Stimulated activated CD8-positive, alpha-beta memory T cell treated with anti-CD3 and anti-CD28 coated beads, Interleukin-4, amount 100 ng/mL, for 24 hours (primary cell): ENCODE data around the gene CCSER1.
"Not testable (repeated sequence)": the region's sequence is repeated elsewhere in the genome, so short reads cannot be mapped to it uniquely, and the experiment has no call there.

Experiments used
- DNase-seq: peaks from one replicate; pipeline ENCODE4 v3.0.0-alpha.2; 2020; ENCODE audit warnings: low read depth

Gene CCSER1

DNA sequence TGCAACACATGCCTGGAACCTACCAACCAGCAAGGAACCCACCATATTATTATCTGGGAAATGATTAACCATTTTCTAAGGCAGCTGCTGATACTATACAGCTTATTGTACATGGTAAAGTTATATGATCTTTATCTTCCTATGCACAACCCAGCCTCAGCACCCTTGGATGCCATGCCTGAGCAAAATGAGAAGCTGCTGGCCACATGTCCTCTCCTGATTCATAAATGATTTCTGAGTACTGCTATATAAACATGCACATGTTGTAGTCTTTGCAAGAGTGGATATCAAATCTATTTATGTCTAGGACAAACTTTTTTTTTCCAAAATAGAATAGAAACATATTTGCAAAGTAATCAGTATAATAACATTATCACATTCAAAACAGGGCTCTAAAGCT lies 1043.6 kb downstream of the CCSER1 start:
- no peak for DNase-seq

DNA sequence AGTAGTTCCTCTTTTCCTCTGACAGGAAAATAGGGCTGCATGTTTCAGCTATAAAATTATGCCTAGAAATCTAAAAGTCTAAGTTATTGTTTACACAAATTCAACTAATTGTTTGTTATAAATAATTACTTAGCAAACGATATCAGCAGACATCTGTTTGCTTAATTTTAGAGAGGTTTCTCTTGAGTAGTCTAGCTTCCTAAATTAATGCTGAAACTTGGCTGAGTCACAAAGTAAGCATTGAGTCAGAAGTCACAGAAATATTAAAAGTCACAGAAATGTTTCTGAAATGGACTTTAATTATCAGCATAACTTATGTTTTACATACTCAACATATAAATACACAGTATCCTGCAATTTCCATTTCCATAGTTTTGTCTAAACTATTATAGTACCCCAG lies 1044.0 kb downstream of the CCSER1 start:
- DNase-seq: no peak

- not testable (repeated sequence) for DNase-seq
Measured at GRCh38 chr4:91185061-91185460, 1057.9 kb downstream of the CCSER1 start.

GRCh38 chr4:91198951-91199350 lies 1071.8 kb downstream of the CCSER1 start:
- DNase-seq: no peak

DNA sequence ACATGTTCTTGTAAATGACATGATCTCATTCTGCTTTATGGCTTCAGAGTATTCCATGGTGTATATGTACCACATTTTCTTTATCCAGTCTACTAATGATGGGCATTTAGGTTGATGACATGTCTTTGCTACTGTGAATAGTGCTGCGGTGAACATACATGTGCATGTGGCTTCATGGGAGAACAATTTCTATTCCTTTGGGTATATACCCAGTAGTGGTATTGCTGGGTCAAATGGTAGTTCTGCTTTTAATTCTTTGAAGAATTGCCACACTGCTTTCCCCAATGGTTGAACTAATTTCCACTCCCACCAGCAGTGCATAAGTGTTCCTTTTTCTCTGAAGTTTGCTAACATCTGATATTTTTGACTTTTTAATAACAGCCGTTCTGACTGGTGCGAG lies 1080.3 kb downstream of the CCSER1 start:
- DNase-seq: no peak

DNA sequence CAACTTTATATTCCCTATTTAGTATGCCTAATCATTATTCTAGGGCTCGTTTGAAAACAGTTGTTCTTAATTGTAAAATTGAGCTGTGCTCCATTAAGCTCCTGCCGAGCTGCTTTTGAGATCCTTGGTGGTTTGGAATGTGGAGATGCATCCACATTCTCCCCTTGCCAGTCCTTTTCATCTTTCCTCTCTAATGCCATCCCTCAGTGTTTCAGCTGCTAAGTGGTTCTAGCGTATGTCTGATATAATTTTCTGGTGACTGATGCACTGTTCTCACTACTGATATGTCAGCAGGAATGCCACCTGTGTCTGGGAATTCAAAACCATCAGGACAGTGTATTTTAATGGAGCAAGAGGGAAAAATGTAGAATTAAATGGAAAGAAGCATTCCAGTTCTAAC lies 1085.0 kb downstream of the CCSER1 start:
- DNase-seq: no peak

GRCh38 chr4:91217831-91218403 lies 1090.7 kb downstream of the CCSER1 start:
- not testable (repeated sequence) for DNase-seq

GRCh38 chr4:91220315-91220714 lies 1093.1 kb downstream of the CCSER1 start:
- no peak for DNase-seq

DNA sequence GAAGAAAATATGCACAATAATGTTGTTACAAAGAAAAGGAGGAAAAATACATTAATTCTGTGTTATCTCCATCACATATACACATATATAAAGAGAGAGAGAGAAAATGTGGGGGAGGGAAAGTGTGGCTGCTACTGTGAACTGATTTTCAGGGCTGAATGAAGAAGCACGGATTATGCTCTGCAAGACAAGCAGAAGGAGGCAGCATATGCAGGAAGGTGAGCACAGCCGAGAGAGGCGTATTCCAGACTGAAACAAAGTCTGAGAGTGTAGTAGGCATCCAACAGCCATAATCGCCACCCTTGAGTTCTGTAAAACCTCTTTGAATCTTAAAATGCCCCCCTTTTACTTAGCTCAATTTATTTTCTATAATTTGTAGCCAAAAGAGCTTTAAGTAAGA lies 1094.8 kb downstream of the CCSER1 start:
- no peak for DNase-seq

DNA sequence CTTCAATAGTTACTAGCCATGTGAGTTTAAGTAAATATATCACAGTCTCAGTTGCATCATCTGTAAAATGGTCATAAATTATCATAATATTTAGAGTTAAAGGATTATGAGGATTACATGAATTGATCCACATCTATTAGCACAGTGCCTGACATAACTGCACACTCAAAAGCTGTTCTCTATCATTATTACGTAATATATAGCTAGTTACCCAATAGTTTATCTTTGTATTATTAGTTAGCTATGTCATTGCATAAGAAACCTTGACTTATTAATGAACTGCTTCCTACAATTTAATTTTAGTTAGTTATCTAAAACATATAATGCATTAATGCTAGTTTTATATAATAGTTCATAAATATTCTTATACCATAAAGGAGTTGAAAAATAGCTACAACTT lies 1099.7 kb downstream of the CCSER1 start:
- no peak for DNase-seq

- no peak for DNase-seq
Measured at GRCh38 chr4:91228659-91229058, 1101.5 kb downstream of the CCSER1 start.

DNA sequence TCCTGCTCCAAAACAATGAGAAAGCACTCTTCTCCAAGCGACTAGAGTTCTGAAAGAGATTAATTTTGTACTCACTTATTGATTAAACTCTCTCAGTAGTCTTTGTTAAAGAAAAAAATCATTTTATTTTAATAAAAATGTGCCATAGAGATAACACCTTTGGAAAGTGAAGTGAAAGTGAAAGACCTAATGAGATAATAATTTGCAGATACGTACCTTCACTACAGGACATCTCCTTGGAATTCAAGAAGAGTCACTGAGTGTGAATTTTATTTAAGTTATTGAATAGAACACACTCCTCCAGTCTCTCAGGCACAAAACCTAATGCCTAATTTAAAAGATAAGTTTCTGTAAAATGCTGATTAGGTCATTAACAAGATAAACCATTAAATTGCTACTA lies 1106.0 kb downstream of the CCSER1 start:
- DNase-seq: no peak

GRCh38 chr4:91243132-91243531 lies 1115.9 kb downstream of the CCSER1 start:
- no peak for DNase-seq

- no peak for DNase-seq
Measured at GRCh38 chr4:91256043-91256442, 1128.8 kb downstream of the CCSER1 start.

GRCh38 chr4:91256751-91257150 lies 1129.6 kb downstream of the CCSER1 start:
- DNase-seq: no peak

DNA sequence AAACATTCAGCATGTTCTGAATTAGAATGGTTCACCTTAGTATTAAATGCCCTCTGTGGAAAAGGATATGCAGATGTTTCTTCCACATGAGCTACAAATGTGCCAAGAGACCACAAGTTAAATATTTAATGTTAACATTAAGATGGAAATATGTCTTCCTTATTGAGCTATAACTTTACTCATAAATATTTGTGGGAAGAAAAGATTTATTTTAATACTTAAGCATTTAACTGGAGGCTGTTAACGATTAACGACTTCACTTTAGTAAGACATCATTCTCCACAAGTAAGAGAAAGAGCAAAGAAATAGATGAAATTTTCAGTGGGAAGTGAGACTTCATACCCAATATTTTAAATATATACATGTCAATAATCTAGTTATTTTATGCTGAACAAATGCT lies 1130.5 kb downstream of the CCSER1 start:
- no peak for DNase-seq

DNA sequence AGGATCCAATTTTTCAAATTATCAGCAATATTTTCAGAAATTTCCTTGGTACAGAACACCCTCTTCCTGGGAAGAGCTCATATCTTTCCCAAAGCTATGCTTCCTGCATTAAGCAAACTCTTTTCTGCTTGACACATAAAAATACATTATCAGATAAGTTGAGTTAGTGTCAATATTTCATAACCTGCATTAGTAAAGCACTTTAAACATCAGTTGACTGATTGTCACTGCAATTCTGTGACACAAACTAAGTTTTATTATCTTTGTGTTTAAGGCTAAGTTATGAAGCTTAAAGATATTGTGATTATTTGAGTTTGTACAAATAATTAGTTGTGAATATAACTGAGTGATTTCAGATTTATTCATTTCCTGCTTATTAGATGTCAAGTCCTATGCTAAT lies 1131.1 kb downstream of the CCSER1 start:
- no peak for DNase-seq

GRCh38 chr4:91267543-91267942 lies 1140.3 kb downstream of the CCSER1 start:
- no peak for DNase-seq

DNA sequence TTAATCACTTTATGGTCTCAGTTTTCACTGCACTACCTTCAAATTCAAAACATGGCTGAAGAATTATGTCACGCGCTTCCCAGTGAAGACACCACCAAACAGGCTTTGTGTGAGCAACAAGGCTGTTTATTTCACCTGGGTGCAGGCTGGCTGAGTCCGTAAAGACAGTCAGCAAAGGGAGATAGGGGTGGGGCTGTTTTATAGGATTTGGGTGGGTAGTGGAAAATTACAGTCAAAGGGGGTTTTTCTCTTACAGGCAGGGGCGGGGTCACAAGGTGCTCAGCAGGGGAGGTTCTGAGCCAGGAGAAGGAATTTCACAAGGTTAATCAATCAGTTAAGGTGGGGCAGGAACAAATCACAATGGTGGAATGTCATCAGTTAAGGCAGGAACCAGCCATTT lies 1141.3 kb downstream of the CCSER1 start:
- DNase-seq: not testable (repeated sequence)

DNA sequence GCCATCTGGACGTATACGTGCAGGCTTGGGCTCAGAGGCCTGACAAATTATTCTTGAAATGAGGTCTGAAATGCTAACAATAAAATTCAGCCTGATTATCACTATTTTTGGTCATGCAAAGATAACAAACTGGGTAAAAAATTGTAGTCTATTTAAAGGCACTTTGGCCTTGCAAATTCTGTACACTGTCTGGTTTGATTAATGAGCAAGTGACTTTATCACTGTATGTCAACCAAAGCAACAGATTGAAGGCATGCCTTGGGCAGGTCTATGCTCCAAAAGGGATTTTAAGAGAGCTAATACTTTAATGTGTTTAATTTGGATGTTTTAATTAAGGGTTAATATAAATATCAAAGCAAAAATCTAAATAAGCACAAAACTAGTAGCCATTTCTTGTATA lies 1141.7 kb downstream of the CCSER1 start:
- DNase-seq: no peak

GRCh38 chr4:91279899-91280298 lies 1152.7 kb downstream of the CCSER1 start:
- no peak for DNase-seq

GRCh38 chr4:91280551-91281290 lies 1153.5 kb downstream of the CCSER1 start:
- DNase-seq: no peak

- DNase-seq: no peak
Measured at GRCh38 chr4:91282217-91282616, 1155.0 kb downstream of the CCSER1 start.

DNA sequence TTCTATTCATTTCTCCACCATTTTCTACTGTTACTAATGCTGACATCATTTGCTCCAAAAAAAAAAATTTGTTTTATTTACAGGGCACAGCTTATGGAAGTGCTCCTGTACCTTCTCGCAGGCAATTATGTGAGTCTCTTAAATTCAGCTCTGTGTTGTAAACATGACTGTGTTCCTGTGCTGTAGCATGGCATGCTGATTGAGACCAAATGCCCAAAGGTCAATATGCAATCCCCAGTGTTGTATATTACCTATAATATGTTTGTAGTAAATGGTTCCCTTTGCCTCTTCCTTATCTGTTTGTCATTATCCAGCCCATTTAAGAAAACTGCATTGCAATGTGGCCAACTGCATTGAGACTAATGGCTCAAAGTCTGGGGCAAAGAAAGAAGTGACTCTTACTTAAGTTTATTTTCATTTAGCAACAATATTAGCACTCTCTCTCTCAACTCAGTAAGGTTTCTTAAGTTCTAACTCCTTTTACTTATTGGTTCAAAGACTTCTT lies 1156.6 kb downstream of the CCSER1 start:
- DNase-seq: no peak
